ENCODE results near the gene SLC5A10. TPM values are rescaled to one million over a fixed set of nuclear protein-coding genes. Genes with fewer than 3 reads are reported as not detected.
"Not testable (repeated sequence)": the region's sequence is repeated elsewhere in the genome, so short reads cannot be mapped to it uniquely, and the experiment has no call there.

SLC5A10 gene
- polyA plus RNA-seq, 3 donors: 0.10 to 0.17 (median 0.12) TPM

GRCh38 chr17:19041871-19042270 lies 89.9 kb downstream of the SLC5A10 start:
- H3K4me3 ChIP-seq (replicated peaks in 1 of 3; ENCODE audit: low read depth in 2 of 3, low read length in 3 of 3); H3K4me2 ChIP-seq (replicated peaks; ENCODE audit: extremely low read depth, low read length, poor library complexity, severe bottlenecking); H3K27ac Mint-ChIP-seq; H3K9ac ChIP-seq (ENCODE audit: insufficient read depth, low read length, poor library complexity, severe bottlenecking); H3K9me3 Mint-ChIP-seq; H3K79me2 ChIP-seq (ENCODE audit: insufficient read depth, low read length); H3K4me1 ChIP-seq (ENCODE audit: control insufficient read depth in 1 of 2, insufficient read depth in 2 of 2, low read length in 2 of 2); H3K4me1 Mint-ChIP-seq; H3K9me3 ChIP-seq (replicated peaks in 1 of 2; ENCODE audit: control insufficient read depth in 1 of 2, insufficient read depth in 1 of 2, low read length in 2 of 2); H3K36me3 ChIP-seq (replicated peaks in 1 of 2; ENCODE audit: control insufficient read depth in 1 of 2, insufficient read depth in 2 of 2, low read length in 2 of 2); H3K27me3 ChIP-seq (ENCODE audit: control insufficient read depth in 2 of 2, insufficient read depth in 2 of 2, low read length in 2 of 2); H3K27ac ChIP-seq (ENCODE audit: low read depth in 1 of 2, low read length in 2 of 2); H3K4me3 Mint-ChIP-seq; intact Hi-C loops (cut with micrococcal nuclease); H3K27me3 Mint-ChIP-seq (ENCODE audit: low read depth in 3 of 3); H3K36me3 Mint-ChIP-seq; H2AFZ ChIP-seq (ENCODE audit: insufficient read depth, low read depth, low read length, poor library complexity, severe bottlenecking); DNase-seq; H4K20me1 ChIP-seq (ENCODE audit: insufficient read depth, low read length): not testable (repeated sequence)
- WGBS (ENCODE audit: insufficient coverage): no CpG with 5 or more reads among the region's 10 CpGs

GRCh38 chr17:19042369-19042768 lies 90.4 kb downstream of the SLC5A10 start:
- H3K4me3 ChIP-seq (replicated peaks in 1 of 3; ENCODE audit: low read depth in 2 of 3, low read length in 3 of 3); H3K36me3 ChIP-seq (replicated peaks in 1 of 2; ENCODE audit: control insufficient read depth in 1 of 2, insufficient read depth in 2 of 2, low read length in 2 of 2); H3K27ac ChIP-seq (ENCODE audit: low read depth in 1 of 2, low read length in 2 of 2); H3K27me3 ChIP-seq (ENCODE audit: control insufficient read depth in 2 of 2, insufficient read depth in 2 of 2, low read length in 2 of 2); H3K9me3 ChIP-seq (replicated peaks in 1 of 2; ENCODE audit: control insufficient read depth in 1 of 2, insufficient read depth in 1 of 2, low read length in 2 of 2); H3K4me1 Mint-ChIP-seq; H3K4me2 ChIP-seq (replicated peaks; ENCODE audit: extremely low read depth, low read length, poor library complexity, severe bottlenecking); H2AFZ ChIP-seq (ENCODE audit: insufficient read depth, low read depth, low read length, poor library complexity, severe bottlenecking); H3K4me3 Mint-ChIP-seq; H3K27ac Mint-ChIP-seq; intact Hi-C loops (cut with micrococcal nuclease); H4K20me1 ChIP-seq (ENCODE audit: insufficient read depth, low read length); H3K9me3 Mint-ChIP-seq; H3K79me2 ChIP-seq (ENCODE audit: insufficient read depth, low read length); H3K27me3 Mint-ChIP-seq (ENCODE audit: low read depth in 3 of 3); DNase-seq; H3K9ac ChIP-seq (ENCODE audit: insufficient read depth, low read length, poor library complexity, severe bottlenecking); H3K4me1 ChIP-seq (ENCODE audit: control insufficient read depth in 1 of 2, insufficient read depth in 2 of 2, low read length in 2 of 2); H3K36me3 Mint-ChIP-seq: not testable (repeated sequence)
- no CpG with 5 or more reads among the region's 14 CpGs for WGBS (ENCODE audit: insufficient coverage)

GRCh38 chr17:19043032-19043431 lies 91.1 kb downstream of the SLC5A10 start:
- intact Hi-C loops (cut with micrococcal nuclease); H3K27ac ChIP-seq (ENCODE audit: low read depth in 1 of 2, low read length in 2 of 2); H3K9ac ChIP-seq (ENCODE audit: insufficient read depth, low read length, poor library complexity, severe bottlenecking); H4K20me1 ChIP-seq (ENCODE audit: insufficient read depth, low read length); H3K9me3 Mint-ChIP-seq; H2AFZ ChIP-seq (ENCODE audit: insufficient read depth, low read depth, low read length, poor library complexity, severe bottlenecking); H3K4me2 ChIP-seq (replicated peaks; ENCODE audit: extremely low read depth, low read length, poor library complexity, severe bottlenecking); DNase-seq; H3K79me2 ChIP-seq (ENCODE audit: insufficient read depth, low read length); H3K27ac Mint-ChIP-seq; H3K36me3 Mint-ChIP-seq; H3K4me3 Mint-ChIP-seq; H3K27me3 Mint-ChIP-seq (ENCODE audit: low read depth in 3 of 3); H3K9me3 ChIP-seq (replicated peaks in 1 of 2; ENCODE audit: control insufficient read depth in 1 of 2, insufficient read depth in 1 of 2, low read length in 2 of 2); H3K4me1 ChIP-seq (ENCODE audit: control insufficient read depth in 1 of 2, insufficient read depth in 2 of 2, low read length in 2 of 2); H3K4me3 ChIP-seq (replicated peaks in 1 of 3; ENCODE audit: low read depth in 2 of 3, low read length in 3 of 3); H3K4me1 Mint-ChIP-seq; H3K27me3 ChIP-seq (ENCODE audit: control insufficient read depth in 2 of 2, insufficient read depth in 2 of 2, low read length in 2 of 2); H3K36me3 ChIP-seq (replicated peaks in 1 of 2; ENCODE audit: control insufficient read depth in 1 of 2, insufficient read depth in 2 of 2, low read length in 2 of 2): not testable (repeated sequence)
- WGBS (ENCODE audit: insufficient coverage): no CpG with 5 or more reads among the region's 8 CpGs

- H3K27ac Mint-ChIP-seq; H3K4me3 ChIP-seq (replicated peaks in 1 of 3; ENCODE audit: low read depth in 2 of 3, low read length in 3 of 3); H4K20me1 ChIP-seq (ENCODE audit: insufficient read depth, low read length); H3K4me1 ChIP-seq (ENCODE audit: control insufficient read depth in 1 of 2, insufficient read depth in 2 of 2, low read length in 2 of 2); H3K4me3 Mint-ChIP-seq; intact Hi-C loops (cut with micrococcal nuclease); H3K4me1 Mint-ChIP-seq; H3K9ac ChIP-seq (ENCODE audit: insufficient read depth, low read length, poor library complexity, severe bottlenecking); H2AFZ ChIP-seq (ENCODE audit: insufficient read depth, low read depth, low read length, poor library complexity, severe bottlenecking); H3K9me3 ChIP-seq (replicated peaks in 1 of 2; ENCODE audit: control insufficient read depth in 1 of 2, insufficient read depth in 1 of 2, low read length in 2 of 2); H3K79me2 ChIP-seq (ENCODE audit: insufficient read depth, low read length); H3K27me3 ChIP-seq (ENCODE audit: control insufficient read depth in 2 of 2, insufficient read depth in 2 of 2, low read length in 2 of 2); H3K27me3 Mint-ChIP-seq (ENCODE audit: low read depth in 3 of 3); H3K4me2 ChIP-seq (replicated peaks; ENCODE audit: extremely low read depth, low read length, poor library complexity, severe bottlenecking); H3K9me3 Mint-ChIP-seq; H3K36me3 Mint-ChIP-seq; H3K27ac ChIP-seq (ENCODE audit: low read depth in 1 of 2, low read length in 2 of 2); DNase-seq; H3K36me3 ChIP-seq (replicated peaks in 1 of 2; ENCODE audit: control insufficient read depth in 1 of 2, insufficient read depth in 2 of 2, low read length in 2 of 2): not testable (repeated sequence)
- WGBS (ENCODE audit: insufficient coverage): no CpG with 5 or more reads among the region's 9 CpGs
These were observed 92.7 kb downstream of the SLC5A10 start for GRCh38 chr17:19044643-19045042.
